Neural crest cell (in vitro differentiated cells): ENCODE measurements around the gene SLN. TPM values are rescaled to one million over a fixed set of nuclear protein-coding genes. Genes with fewer than 3 reads are reported as not detected.

Experiments used
- DNase-seq: peaks from one replicate; pipeline ENCODE4 v3.0.0; 2021; ENCODE audit warnings: low read depth, mixed read lengths, low spot score
- H3K27ac Mint-ChIP-seq: one replicate; pipeline ENCODE4 v1.8.0; 2021; ENCODE audit warnings: mild to moderate bottlenecking, mixed read lengths; ENCODE audit not compliant: unreplicated experiment
- H3K27me3 Mint-ChIP-seq: 2 replicates; pipeline ENCODE4 v1.8.0; 2021; ENCODE audit warnings: low read depth, mild to moderate bottlenecking, mixed read lengths
- H3K36me3 Mint-ChIP-seq: 2 replicates; pipeline ENCODE4 v1.8.0; 2021; ENCODE audit warnings: low read depth, mild to moderate bottlenecking, mixed read lengths
- H3K4me1 Mint-ChIP-seq: 2 replicates; pipeline ENCODE4 v1.8.0; 2021; ENCODE audit warnings: mixed read lengths
- H3K4me3 Mint-ChIP-seq: one replicate; pipeline ENCODE4 v1.8.0; 2021; ENCODE audit warnings: mild to moderate bottlenecking, mixed read lengths
- H3K9me3 Mint-ChIP-seq: 2 replicates; pipeline ENCODE4 v1.8.0; 2021; ENCODE audit warnings: mixed read lengths
- CTCF ChIP-seq: fragments of 200-600 bp; sonication (generic); conservative IDR thresholded peaks from 2 replicates; pipeline ENCODE4 v1.5.0; 2021; ENCODE audit warnings: antibody characterized with exemption, mild to moderate bottlenecking
- total RNA-seq: library from RNA; stranded (reverse); gene quantifications from 2 replicates; pipeline ENCODE4 v1.2.1, GENCODE V29; 2021

The SLN gene
- total RNA-seq, 1 donor from 2014 or later, result not detected

- Mint-ChIP-seq H3K4me1 (peaks cover 8% of the 10 kb centered on the region), H3K27ac (no peak overlapping the region), H3K9me3 (peaks cover 2% of the 10 kb centered on the region), H3K27me3 (no peaks in the 10 kb centered on the region), H3K36me3 (no peaks in the 10 kb centered on the region), H3K4me3 (no peak overlapping the region)
- no peak for TF ChIP-seq CTCF
- DNase-seq, result no peak
Measured at GRCh38 chr11:107731941-107732688, 20.3 kb upstream of the SLN start.

DNA sequence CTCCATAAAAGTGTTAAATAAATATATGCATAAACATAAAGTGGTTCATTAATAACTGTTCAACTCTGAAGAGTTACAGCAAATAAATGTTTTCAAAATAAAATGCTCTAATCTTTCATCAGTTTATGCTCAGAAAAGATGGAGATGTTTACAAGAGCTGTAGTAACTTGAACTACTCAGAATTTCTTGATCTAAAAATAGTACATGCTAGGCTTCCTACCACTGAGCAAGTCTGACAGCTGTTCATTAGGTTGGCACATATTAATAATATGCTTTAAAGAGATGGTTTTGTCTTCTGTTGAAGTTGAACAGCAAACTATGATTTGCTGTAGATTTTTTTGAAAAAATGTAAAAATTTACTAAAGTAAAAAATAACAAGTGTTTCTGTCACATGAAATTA is 10.8 kb upstream of the SLN start:
- Mint-ChIP-seq H3K27ac (no peak overlapping the region), H3K27me3 (peaks cover 7% of the 10 kb centered on the region), H3K4me3 (no peak overlapping the region), H3K4me1 (peaks cover 9% of the 10 kb centered on the region), H3K36me3 (no peaks in the 10 kb centered on the region), H3K9me3 (peaks cover 2% of the 10 kb centered on the region)
- no peak for DNase-seq
- no peak for TF ChIP-seq CTCF

GRCh38 chr11:107721207-107721606 is 9.4 kb upstream of the SLN start:
- TF ChIP-seq CTCF, result no peak
- Mint-ChIP-seq H3K27me3 (peaks cover 7% of the 10 kb centered on the region), H3K9me3 (no peaks in the 10 kb centered on the region), H3K4me1 (no peaks in the 10 kb centered on the region), H3K4me3 (no peak overlapping the region), H3K27ac (no peak overlapping the region), H3K36me3 (no peaks in the 10 kb centered on the region)
- no peak for DNase-seq

- H3K9me3 Mint-ChIP-seq, result no peaks in the 10 kb centered on the region
- H3K27me3 Mint-ChIP-seq, result peaks cover 7% of the 10 kb centered on the region
- no peaks in the 10 kb centered on the region for H3K36me3 Mint-ChIP-seq
- no peak overlapping the region for H3K27ac Mint-ChIP-seq
- TF ChIP-seq CTCF, result no peak
- no peak overlapping the region for H3K4me3 Mint-ChIP-seq
- no peaks in the 10 kb centered on the region for H3K4me1 Mint-ChIP-seq
- DNase-seq, result no peak
Measured at GRCh38 chr11:107720303-107720774, 8.5 kb upstream of the SLN start.

GRCh38 chr11:107719557-107720302 is 7.9 kb upstream of the SLN start:
- Mint-ChIP-seq H3K36me3 (no peaks in the 10 kb centered on the region), H3K9me3 (no peaks in the 10 kb centered on the region), H3K27me3 (peaks cover 7% of the 10 kb centered on the region), H3K4me1 (no peaks in the 10 kb centered on the region), H3K4me3 (no peak overlapping the region), H3K27ac (no peak overlapping the region)
- DNase-seq, result no peak
- TF ChIP-seq CTCF, result no peak
